ENCODE results near the gene GOLGA3.

The GOLGA3 gene

DNA sequence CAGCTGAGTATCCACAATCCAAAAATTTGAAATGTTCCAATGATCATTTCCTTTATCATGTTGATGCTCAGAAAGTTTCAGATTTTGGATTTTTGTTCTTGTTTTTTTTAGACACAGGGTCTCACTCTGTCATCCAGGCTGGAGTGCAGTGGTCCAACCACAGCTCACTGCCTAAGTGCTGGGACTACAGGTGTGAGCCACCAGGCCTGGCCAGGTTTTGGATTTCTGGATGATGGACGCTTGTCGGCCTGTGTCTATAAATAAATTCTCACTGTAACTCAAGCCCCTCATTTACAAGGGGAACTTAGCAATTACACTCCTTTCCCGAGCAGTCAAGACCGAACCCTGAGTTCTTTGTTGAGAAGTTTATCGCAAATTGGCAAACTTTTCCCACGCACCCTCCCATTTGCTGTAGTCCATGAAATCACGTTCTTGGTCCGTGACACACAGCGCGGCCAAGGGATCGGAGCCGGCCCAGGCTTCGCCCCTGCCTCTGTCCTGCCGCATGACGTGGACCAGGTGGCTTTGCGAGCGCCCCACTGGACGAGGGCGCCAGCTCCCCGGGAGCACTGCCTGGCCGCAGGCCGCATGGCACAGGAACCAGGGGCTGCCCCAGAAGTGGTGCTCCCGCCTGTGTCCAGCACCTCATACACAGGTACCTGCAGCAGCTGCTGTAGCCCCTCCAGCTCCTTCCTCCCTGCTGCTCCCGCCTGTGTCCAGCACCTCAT lies 53.0 kb downstream of the GOLGA3 start:
- Histone ChIP-seq H3K27me3 (ENCODE audit: insufficient read depth, low read length) (no peaks in the 10 kb centered on the region), H3K9me3 (ENCODE audit: low read length) (no peaks in the 10 kb centered on the region), H3K4me3 (ENCODE audit: low read length) (no peak overlapping the region), H2AFZ (ENCODE audit: low read depth, low read length) (no peak overlapping the region), H3K4me1 (ENCODE audit: insufficient read depth, low read length) (no peaks in the 10 kb centered on the region), H3K36me3 (ENCODE audit: insufficient read depth, low read length) (peaks cover 77% of the 10 kb centered on the region)

DNA sequence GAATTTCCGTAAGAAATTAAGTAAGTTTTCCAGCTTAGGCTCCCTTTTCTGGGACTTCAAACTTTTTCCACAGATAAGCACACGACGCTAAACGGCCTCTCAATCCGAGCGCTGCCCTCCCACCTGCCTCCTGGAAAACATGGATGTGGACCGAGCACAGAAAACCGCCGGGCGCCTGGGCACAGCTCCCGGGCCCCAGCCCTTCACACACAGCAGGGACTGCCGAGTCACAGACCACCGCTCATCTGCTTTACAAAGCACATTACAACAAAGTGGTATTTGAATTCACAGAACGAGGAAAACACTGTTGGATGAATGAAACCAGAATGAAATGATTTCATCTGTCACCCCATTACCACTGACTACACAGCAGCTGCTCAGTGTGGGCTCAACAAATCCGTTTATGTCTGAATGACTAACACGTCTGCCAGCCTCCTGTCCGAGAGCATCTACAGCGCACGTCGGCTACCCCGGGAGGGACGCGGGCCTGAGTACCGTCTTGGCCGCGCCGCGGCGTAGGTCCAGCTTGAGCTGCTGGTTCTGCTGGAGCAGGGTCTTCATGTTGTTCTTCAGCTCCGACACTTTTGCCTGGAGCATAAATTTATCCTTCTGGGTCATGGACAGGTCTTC lies 53.9 kb downstream of the GOLGA3 start:
- Histone ChIP-seq H2AFZ (ENCODE audit: low read depth, low read length) (no peak overlapping the region), H3K9me3 (ENCODE audit: low read length) (no peaks in the 10 kb centered on the region), H3K36me3 (ENCODE audit: insufficient read depth, low read length) (peaks cover 72% of the 10 kb centered on the region), H3K4me3 (ENCODE audit: low read length) (no peak overlapping the region), H3K4me1 (ENCODE audit: insufficient read depth, low read length) (no peaks in the 10 kb centered on the region), H3K27me3 (ENCODE audit: insufficient read depth, low read length) (no peaks in the 10 kb centered on the region)

DNA sequence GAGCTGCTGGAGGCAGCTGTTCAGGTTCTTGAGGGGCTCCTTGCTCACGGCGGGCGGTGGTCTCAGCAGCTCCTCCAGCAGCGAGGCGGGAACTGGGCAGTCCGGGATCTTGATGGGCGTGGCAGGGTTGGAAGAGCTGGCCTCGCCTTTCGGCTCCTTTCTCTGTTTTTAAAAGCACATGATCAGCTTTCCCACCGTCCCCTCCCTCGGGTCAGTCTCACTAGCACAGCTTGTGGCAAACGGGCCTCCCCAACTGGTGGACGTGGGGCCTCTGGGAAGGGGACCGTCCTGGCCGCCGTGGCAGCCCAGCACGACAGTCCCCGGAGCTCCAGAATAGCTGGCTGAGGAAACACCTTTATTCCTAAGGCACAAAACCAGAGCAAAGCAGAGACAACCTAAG lies 54.5 kb downstream of the GOLGA3 start:
- Histone ChIP-seq H3K27me3 (ENCODE audit: insufficient read depth, low read length) (no peaks in the 10 kb centered on the region), H2AFZ (ENCODE audit: low read depth, low read length) (no peak overlapping the region), H3K4me1 (ENCODE audit: insufficient read depth, low read length) (no peaks in the 10 kb centered on the region), H3K4me3 (ENCODE audit: low read length) (no peak overlapping the region), H3K36me3 (ENCODE audit: insufficient read depth, low read length) (peaks cover 74% of the 10 kb centered on the region), H3K9me3 (ENCODE audit: low read length) (no peaks in the 10 kb centered on the region)

DNA sequence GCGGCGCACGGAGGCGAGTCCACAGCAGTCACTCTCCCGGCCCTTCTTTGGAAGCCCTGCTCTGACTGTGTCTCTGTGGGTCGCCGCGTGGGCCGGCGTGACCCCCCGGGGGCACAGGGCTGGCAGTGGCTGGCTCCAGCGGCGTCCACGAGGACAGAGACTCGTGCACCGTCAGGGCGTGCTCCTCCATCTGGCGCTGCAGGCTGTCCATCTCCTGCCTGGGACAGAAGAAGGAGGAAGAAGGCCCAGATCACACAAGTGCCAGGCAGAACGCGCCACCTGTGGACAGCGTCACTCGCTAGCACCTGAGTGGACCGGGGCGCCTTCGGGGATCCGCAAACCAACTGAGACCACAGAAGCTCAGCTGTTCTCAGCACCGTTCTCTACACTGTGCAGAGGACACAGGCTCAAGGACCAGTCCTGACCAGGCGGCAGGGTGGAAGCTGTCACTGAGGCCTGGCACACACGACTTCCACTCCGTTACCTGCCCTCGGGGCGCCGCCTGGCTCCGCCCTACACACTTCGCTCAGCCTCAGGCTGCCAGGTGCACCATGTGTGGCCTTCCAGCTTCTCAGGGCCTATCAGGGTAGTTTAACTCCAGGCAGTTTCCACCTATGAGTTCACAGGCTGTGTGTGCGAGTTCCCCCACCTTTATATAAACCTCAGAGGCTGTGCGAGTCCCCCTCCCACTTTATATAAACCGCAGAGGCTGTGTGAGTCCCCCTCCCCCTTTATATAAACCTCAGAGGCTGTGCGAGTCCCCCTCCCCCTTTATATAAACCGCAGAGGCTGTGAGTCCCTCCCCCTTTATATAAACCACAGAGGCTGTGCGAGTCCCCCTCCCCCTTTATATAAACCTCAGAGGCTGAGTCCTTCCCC lies 55.4 kb downstream of the GOLGA3 start:
- Histone ChIP-seq H3K4me3 (ENCODE audit: low read length) (no peak overlapping the region), H3K36me3 (ENCODE audit: insufficient read depth, low read length) (peaks cover 75% of the 10 kb centered on the region)

DNA sequence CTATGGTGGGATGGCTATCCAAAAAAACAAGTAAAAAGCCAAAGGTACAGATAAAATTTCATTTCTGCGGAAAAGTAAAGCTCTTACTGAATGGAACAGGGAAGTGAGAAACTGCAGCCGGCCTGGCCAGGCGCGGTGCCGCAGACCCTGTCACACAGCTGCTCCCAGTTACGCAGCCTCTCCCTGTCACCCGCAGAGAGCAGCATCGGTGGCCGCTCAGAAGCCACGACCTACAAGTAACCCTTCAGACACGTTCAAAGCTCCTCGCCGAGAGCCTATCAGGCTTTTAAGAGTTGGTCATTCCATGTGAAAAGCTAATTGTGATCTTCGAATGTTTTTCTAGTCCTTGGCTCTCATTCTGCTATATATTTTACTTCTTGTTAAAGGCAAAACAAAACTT lies 56.1 kb downstream of the GOLGA3 start:
- H3K36me3 ChIP-seq (ENCODE audit: insufficient read depth, low read length): peaks cover 74% of the 10 kb centered on the region
- H2AFZ ChIP-seq (ENCODE audit: low read depth, low read length): no peak overlapping the region
- H3K9me3 ChIP-seq (ENCODE audit: low read length): no peaks in the 10 kb centered on the region
- no peaks in the 10 kb centered on the region for H3K27me3 ChIP-seq (ENCODE audit: insufficient read depth, low read length)
- no peaks in the 10 kb centered on the region for H3K4me1 ChIP-seq (ENCODE audit: insufficient read depth, low read length)
- no peak overlapping the region for H3K4me3 ChIP-seq (ENCODE audit: low read length)

More for the DNA sequence above, 55.4 kb downstream of the GOLGA3 start:
- Histone ChIP-seq H3K27me3 (ENCODE audit: insufficient read depth, low read length) (no peaks in the 10 kb centered on the region), H3K9me3 (ENCODE audit: low read length) (no peaks in the 10 kb centered on the region), H3K4me1 (ENCODE audit: insufficient read depth, low read length) (no peaks in the 10 kb centered on the region), H2AFZ (ENCODE audit: low read depth, low read length) (no peak overlapping the region)

DNA sequence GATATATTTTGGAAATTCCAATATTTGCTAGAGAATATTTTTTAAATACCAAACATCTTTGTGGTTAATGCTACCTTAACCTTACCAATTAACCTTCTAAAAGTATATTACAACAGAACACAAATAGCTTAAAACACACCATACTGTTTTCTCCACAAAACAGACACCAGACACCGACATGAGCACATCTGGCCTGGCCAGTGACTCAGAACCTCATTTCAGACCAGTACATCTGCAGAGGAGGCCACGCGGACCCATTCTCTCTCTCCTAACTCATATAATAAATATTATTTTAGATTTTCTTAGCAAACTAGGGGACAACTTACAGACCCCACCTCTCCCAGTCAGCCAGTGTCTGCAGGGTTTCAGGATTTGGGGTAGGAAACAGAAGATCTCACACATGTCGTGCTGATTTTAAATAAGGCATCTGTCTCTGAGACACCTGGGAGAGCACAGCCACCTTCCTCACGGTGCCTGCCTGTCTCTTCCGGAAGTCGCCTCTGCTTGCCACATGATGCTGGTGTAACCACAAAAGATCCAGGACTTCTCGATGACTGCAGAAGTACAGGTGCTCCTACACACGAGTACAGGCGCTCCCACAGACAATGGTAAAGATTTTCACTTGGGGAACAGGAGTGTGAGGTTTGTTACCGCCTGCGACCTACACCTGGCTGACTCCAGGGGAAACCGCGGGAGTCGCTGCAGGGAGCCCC lies 57.4 kb downstream of the GOLGA3 start:
- H3K9me3 ChIP-seq (ENCODE audit: low read length): no peaks in the 10 kb centered on the region
- H3K36me3 ChIP-seq (ENCODE audit: insufficient read depth, low read length): peaks cover 61% of the 10 kb centered on the region
- H3K4me3 ChIP-seq (ENCODE audit: low read length): no peak overlapping the region
- no peaks in the 10 kb centered on the region for H3K4me1 ChIP-seq (ENCODE audit: insufficient read depth, low read length)
- no peak overlapping the region for H2AFZ ChIP-seq (ENCODE audit: low read depth, low read length)
- no peaks in the 10 kb centered on the region for H3K27me3 ChIP-seq (ENCODE audit: insufficient read depth, low read length)

DNA sequence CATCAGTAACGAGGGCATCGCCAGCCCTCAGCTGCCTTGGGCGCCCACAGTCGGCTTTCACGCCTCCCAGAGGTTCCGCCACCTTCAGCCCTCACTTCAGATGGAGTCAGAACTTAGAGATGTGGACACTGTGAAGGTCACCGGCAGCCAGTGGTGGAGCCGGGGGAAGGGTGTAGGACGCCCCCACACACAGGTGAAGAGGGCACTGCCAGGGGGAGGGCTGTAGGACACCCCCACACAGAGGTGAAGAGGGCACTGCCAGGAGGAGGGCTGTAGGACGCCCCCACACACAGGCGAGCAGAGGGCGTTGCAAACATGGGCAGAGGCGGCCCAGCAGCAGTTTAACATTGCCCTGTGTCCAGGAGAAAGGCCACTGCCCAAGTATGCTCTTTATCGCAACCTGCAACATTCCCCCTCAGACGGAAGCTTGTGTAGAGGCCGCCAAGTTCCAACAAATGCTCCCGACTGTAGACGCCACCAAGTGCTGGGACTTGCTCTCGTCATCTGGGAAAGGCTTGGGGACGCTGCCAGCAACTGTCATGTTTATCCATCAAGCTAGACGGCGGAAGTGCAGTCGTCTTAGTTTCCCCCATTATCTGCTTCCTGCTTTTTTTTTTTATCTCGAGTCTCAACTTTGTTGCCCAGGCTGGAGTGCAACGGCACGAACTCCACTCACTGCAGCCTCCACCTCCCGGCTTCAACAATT lies 62.1 kb downstream of the GOLGA3 start:
- Histone ChIP-seq H3K36me3 (ENCODE audit: insufficient read depth, low read length) (peaks cover 18% of the 10 kb centered on the region), H3K9me3 (ENCODE audit: low read length) (no peaks in the 10 kb centered on the region), H3K4me3 (ENCODE audit: low read length) (no peak overlapping the region), H3K27me3 (ENCODE audit: insufficient read depth, low read length) (no peaks in the 10 kb centered on the region), H3K4me1 (ENCODE audit: insufficient read depth, low read length) (no peaks in the 10 kb centered on the region), H2AFZ (ENCODE audit: low read depth, low read length) (no peak overlapping the region)

DNA sequence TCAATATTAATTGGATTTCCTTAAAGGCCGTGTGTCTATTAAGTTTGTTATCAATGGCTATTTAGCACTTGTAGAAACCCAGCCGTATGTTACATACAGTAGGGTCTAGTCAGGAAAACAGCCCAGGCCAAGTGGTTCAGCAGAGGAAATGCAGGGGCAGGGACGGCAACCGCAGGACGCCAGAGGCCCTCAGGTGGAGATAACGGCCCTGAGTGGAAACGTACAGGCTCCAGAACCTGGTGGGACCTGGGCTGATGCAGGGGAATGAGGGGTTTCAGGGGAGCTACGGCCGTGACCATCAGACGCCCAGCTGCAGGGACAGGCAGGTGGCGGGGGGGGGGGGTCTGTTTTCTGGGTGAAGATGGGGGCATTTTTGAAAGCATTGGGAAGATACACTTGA lies 63.3 kb downstream of the GOLGA3 start:
- H3K27me3 ChIP-seq (ENCODE audit: insufficient read depth, low read length): no peaks in the 10 kb centered on the region
- H3K36me3 ChIP-seq (ENCODE audit: insufficient read depth, low read length): peaks cover 13% of the 10 kb centered on the region
- no peaks in the 10 kb centered on the region for H3K9me3 ChIP-seq (ENCODE audit: low read length)
- H3K4me3 ChIP-seq (ENCODE audit: low read length): no peak overlapping the region
- no peak overlapping the region for H2AFZ ChIP-seq (ENCODE audit: low read depth, low read length)
- H3K4me1 ChIP-seq (ENCODE audit: insufficient read depth, low read length): peaks cover 6% of the 10 kb centered on the region

DNA sequence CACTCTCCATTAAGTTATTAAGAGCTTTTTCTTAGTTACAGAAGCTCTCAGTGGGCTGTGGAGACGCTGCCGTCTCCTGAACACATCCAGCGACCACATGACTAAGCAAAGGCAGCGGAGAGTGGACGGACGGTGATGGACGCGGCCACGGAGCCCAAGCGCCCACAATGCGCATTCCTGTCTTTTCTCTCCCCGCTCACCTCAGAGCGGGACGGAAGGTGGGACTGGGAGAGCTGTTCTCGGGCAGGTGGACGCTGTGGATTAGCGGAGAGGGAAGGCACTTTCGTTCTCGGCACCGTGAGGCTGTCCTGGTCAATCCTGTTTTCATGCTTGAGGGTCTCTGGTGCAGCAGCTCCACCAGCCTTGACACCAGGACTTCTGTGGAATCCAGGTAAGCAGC lies 64.4 kb downstream of the GOLGA3 start:
- no peak overlapping the region for H3K4me3 ChIP-seq (ENCODE audit: low read length)
- peaks cover 8% of the 10 kb centered on the region for H3K36me3 ChIP-seq (ENCODE audit: insufficient read depth, low read length)
- H3K9me3 ChIP-seq (ENCODE audit: low read length): peaks cover 2% of the 10 kb centered on the region

DNA sequence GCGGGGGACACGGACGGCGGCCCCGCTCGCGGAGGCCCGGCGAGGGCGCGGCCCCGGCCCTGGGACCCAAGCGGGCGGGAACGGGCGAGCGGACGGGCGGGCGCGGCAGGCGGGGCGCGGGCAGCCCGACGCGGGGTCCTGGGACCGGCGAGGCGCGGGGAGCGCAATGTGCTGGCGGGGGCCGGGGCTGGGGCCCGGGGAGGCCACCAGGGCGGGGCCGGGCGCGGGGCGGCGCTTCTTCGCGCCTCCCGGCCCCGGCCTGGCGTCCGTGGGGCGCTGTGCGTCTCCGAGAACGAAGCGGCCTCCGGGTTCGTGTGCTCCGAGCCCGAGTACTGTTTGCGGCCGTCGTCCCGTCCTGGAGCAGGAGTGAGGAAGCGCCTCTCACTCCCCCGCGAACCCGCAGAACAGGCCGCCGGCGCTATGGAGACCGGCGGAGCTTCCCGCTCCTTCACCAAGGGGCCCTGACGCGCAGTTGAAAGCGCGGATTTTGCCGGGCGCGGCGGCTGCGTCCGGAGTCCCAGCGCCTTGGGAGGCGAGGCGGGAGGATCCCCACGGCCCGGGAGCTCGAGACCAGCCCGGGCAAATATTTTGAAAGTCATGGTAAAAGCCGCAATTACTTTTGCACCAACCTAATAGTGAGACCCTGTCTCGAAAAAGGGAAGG lies 66.6 kb downstream of the GOLGA3 start:
- Histone ChIP-seq H3K4me1 (ENCODE audit: insufficient read depth, low read length) (peaks cover 10% of the 10 kb centered on the region), H3K27me3 (ENCODE audit: insufficient read depth, low read length) (no peaks in the 10 kb centered on the region), H3K4me3 (ENCODE audit: low read length) (peak overlapping the region; percentile 86), H2AFZ (ENCODE audit: low read depth, low read length) (peak overlapping the region; percentile 62), H3K36me3 (ENCODE audit: insufficient read depth, low read length) (peaks cover 14% of the 10 kb centered on the region), H3K9me3 (ENCODE audit: low read length) (peaks cover 5% of the 10 kb centered on the region)

More for the DNA sequence above, 64.4 kb downstream of the GOLGA3 start:
- H3K4me1 ChIP-seq (ENCODE audit: insufficient read depth, low read length): peaks cover 10% of the 10 kb centered on the region
- H2AFZ ChIP-seq (ENCODE audit: low read depth, low read length): no peak overlapping the region
- H3K27me3 ChIP-seq (ENCODE audit: insufficient read depth, low read length): no peaks in the 10 kb centered on the region

DNA sequence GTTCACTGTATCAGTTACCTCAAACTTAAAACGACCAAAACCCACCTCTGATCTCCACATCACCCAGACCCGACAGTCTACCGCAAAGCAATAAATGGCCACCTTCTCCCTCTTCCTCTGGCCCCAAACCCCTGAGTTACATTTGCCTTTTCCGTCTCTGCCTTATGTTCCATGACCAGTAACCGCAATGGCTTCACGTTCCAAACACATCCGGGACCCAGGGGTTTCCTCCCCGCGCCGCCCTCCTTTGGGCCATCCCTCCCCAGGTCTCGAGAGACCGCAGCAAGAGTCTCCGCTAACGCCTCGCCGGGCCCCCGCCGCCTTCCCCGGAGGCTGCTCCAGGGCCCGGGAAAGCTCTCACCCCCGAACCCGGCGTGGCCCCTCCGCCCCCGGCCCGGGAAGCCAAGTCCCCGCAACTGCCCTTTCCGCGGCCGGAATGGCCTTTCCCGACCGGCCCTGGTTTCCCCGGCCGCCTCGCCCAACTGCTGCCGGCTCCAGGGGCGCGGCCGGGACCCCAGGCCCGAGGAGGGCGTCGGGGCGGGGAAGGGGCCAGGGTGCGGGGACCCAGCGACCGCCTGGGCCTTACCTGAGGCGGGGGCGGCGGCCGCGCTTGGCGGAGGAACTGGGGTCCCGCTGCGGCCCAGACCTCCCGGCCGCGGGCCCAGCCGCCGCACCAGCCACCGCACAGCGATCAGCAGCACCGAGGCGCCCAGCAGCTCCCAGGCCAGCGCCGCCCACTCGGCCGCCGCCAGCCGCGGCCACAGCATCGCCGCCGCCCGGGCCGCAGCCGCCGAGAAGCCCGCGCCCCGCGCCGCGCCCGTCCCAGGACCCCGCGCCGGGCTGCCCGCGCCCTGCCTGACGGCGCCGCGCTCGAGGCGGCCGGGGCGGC lies 67.4 kb downstream of the GOLGA3 start, which contains the start of gene ANKLE2:
ANKLE2 (minus strand) TSS at position 801 of the 889 bp plus-strand sequence; CDS start at position 767, 34 bp downstream.
- peaks cover 18% of the 10 kb centered on the region for H3K36me3 ChIP-seq (ENCODE audit: insufficient read depth, low read length)
- peak within 1 kb of the TSS; percentile 62 for H2AFZ ChIP-seq (ENCODE audit: low read depth, low read length)
- no peaks in the 10 kb centered on the region for H3K27me3 ChIP-seq (ENCODE audit: insufficient read depth, low read length)
- peaks cover 10% of the 10 kb centered on the region for H3K4me1 ChIP-seq (ENCODE audit: insufficient read depth, low read length)
- H3K9me3 ChIP-seq (ENCODE audit: low read length): peaks cover 5% of the 10 kb centered on the region
- peak within 1 kb of the TSS; percentile 86 for H3K4me3 ChIP-seq (ENCODE audit: low read length)
